GM18502 (cell line): ENCODE data around the gene BMP2K.

Experiments used
- ATAC-seq: cut with Tn5 transposase; IDR thresholded peaks from one replicate; pipeline ENCODE4 v1.9.1; 2021; ENCODE audit warnings: mild to moderate bottlenecking; ENCODE audit not compliant: unreplicated experiment, poor library complexity

The BMP2K gene

DNA sequence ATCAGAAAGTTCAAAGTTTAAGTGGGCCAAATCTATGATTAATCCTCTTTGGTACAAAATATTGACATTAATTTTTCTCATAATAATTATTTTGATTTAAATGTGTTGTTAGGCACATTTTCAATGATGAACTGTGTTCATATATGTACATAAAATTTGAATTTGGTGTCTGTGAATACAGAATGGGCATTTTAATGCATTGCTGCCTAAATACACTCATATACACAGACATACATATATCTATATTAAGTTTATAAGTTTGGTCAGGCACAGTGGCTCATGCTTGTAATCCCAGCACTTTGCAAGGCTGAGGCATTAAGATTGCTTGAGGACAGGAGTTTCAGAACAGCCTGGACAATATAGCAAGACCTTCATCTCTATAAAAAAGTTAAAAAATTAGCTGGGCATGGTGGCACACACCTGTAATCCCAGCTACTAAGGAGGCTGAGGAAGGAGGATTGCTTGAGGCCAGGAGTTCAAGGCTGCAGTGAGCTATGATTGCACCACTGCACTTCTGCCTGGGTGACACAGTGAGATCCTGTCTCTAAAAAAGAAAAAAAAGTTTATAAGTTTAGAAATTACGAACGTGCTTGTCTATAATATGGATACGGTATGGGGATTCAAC, 12.3 kb upstream of the BMP2K start:
- no peak for ATAC-seq

DNA sequence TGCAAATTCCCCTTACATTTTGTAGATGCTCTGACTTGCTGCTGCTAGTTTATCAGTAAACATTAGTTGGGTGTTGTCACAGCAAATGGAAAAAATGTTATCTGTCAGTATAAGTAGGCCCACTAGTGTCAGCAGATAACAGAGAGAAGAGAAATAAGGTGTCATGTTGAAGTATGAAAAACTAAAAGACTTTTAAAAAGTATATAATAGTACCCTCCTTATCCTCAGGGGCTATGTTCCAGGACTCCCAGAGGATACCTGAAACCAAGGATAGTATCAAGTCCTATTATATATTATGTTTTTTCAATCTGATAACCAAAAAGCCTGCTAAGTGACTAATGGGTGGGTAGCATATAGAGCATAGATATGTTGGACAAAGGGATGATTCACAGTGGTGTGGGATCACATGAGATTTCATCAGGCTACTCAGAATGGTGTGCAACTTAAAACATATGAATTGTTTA, 11.6 kb upstream of the BMP2K start:
- ATAC-seq = no peak

- no peak for ATAC-seq
Measured at GRCh38 chr4:78765432-78766006, 10.6 kb upstream of the BMP2K start.

DNA sequence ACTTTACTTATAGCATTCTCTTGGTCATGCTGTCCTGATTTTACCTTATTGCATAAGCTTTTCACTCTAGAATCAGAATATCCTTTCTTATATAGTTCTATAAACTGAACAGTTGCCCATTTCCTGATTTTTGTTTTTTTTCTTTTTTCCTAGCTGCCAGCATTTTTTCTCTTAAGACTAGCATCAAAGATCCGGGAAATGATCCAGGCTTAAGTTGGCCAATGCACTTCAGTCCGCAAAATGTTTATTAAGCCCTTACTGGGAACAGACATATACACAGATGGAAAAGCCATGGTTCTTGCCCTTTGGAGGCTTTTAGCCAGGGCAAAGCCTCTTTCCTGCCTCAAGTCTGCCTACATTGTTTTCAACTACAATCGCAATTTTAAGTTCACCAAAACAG, 10.1 kb upstream of the BMP2K start:
- no peak for ATAC-seq

DNA sequence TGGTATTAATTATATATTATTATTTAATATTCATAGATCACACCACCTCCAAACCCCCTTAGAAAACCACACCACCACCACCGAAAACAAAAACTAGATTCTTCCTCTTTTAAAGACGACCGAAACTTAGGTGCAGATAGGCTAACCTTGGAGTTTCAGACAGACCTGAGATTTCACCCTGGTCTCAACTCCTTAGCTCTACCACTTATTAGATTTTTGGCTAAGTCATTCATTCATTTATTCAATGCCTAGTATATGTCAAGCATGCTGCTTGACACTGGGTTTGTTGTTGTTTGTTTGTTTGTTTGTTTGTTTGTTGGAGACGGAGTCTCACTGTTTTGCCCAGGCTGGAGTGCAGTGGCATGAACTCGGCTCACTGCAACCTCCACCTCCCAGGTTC, 9.5 kb upstream of the BMP2K start:
- ATAC-seq = peak; percentile 92

- ATAC-seq = peak; percentile 74
Measured at GRCh38 chr4:78767350-78767749, 8.8 kb upstream of the BMP2K start.

GRCh38 chr4:78768452-78769180, 7.5 kb upstream of the BMP2K start:
- ATAC-seq = no peak

GRCh38 chr4:78770091-78770642, 6.0 kb upstream of the BMP2K start:
- no peak for ATAC-seq

- ATAC-seq = no peak
Measured at GRCh38 chr4:78772526-78773091, 3.5 kb upstream of the BMP2K start.

DNA sequence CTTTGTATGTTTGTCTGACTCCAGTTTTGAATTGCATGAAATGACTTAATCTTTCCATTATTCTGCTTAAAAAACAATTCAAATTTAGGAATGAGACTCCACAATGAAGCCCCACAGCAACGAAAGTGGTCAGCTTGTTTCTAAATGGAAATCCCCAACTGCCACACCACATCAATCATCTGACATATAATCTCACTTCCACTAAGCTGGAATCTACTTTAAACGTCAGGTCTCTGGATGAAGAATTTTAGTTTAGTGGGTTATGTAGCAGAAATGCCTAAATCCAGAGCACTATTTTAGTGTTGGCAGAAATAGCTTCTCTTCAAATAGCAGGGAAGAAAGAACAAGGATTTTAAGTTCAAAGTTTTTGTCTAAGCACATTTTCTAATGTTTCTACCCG, 1.7 kb upstream of the BMP2K start:
- no peak for ATAC-seq

DNA sequence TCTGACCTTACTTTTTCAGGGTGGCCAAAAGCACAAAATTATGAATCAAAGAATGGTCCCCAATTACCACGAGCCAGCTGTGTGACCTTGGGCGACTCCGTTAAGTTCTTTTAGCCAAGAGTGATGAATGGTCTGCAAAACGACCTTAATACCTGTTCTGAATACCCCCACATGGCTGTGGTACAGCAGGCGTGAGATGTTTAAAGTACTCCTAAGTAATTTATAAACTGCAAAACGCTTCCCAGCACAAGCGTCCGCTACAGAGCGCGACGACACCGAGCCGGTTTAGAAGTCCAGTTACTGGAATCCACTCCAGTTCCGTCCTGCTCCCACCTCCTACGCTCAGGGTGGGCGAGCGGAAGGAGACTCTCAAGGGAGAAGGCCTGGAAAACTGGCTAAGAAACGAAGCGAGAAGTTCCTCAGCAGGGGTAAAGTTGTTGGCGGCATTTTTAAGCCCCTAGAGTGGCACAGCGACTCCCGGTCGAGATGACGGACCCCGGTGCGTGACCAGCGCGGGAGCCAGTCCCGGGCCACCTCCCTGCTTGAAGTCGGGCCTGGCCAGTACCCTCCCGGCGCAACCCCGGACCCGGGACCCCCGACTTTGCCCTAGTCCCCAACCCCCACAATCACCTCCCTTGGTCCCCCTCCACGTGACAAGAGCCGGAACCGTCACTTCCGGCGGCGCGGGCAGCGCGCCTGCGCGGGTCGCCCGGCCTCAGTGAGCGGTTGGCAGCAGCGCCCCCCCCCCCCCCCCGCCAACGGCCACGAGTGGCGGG, 659 bp upstream of the BMP2K start:
- peak; percentile 65 for ATAC-seq

GRCh38 chr4:78776729-78777575, 802 bp downstream of the BMP2K start:
- peak; percentile 30 for ATAC-seq

GRCh38 chr4:78777576-78777940, 1.4 kb downstream of the BMP2K start:
- no peak for ATAC-seq

GRCh38 chr4:78778530-78778929, 2.4 kb downstream of the BMP2K start:
- ATAC-seq = no peak

GRCh38 chr4:78779280-78779679, 3.1 kb downstream of the BMP2K start:
- ATAC-seq = peak; percentile 22

DNA sequence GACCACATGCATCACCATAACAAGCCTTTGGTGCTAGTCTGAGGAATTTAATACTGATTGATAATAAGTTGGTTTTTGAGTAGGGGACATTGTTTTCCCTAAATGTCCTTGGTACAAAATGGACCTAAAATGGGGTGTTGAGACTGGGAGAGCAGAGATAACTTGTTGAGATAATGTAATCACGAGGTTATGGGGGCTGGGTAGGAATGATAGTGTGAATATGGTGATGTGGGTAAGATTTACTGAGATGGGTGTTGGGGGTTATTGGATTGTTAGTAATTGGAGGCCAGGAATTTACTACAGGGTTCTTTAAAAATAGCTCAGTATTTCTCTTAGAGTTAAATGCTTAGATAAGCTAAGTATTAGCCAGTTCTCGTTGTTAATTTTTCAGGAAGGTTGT, 3.9 kb downstream of the BMP2K start:
- no peak for ATAC-seq

DNA sequence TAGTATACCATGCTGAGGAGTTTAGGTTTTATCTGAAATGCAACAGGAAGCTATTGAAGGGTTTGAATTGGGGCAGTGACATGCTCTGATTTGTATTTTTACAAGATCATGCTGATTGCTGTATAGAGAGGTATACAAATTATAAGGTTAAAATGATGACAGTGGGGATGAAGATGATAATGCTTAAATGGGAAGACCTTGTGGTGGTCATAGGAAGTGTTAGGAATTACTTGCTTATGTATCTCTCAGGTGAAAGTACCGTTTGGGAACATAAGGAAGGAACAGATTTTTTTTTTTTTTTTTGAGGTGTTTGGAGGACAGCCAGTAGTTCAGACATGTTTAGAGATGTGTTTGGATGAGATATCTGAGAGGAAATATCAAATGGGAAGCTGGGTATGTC, 5.0 kb downstream of the BMP2K start:
- no peak for ATAC-seq

DNA sequence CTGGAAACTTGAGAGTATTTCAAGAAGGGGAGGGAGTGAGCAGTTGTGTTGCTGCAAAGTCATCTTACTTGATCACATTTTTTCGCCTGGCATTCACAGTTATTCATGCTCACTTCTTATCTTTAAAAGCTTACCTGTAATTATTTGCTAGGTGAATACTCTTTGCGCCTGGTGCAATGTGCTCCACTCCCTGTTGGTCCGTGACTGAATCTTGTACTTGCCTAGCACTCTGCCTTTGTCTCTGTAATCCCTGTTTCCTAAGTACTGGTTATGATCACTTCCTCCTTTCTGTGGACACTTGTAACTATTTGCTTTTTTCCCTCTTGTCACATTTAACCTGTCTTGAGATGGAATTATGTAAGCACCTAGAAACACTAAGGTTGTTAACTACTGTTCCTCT, 5.8 kb downstream of the BMP2K start:
- ATAC-seq = no peak

DNA sequence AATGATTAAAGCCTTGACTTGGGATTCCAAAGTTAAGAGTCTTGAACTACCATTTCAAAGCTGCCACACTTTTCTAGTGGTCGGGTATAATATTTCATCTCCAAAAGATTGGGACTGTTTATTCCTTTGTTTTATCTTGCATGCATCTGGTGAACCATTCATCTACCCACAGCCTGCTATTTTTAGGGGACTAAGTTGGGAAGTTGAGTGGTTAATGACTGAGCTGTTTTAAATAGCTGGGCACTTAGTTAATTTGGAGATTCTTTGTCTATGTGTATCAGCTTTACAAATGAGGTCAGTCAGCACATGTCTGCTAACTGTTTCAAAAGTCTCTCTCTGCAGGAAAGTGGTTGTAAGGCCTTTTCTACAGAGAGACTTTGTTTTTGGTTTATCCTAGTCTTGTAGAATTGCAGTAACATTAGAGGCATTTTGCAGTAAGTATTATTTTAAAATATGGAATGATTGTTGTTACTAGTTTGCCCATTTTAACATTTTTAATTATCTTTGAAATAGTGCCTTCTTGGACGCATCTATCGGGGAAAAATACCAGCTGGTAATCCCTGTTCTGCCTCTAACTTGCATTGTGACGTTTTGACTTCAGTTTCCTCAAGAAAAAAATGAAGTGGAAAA, 8.2 kb downstream of the BMP2K start:
- no peak for ATAC-seq
